Activated CD4-positive, CD25-positive, alpha-beta regulatory T cell (primary cell): ENCODE data around the gene HBS1L.

ENCODE experiments used
- DNase-seq, 4 experiments: peaks; one replicate each; lab custom pipeline; 2025; lab: John Stamatoyannopoulos, UW

HBS1L gene

DNA sequence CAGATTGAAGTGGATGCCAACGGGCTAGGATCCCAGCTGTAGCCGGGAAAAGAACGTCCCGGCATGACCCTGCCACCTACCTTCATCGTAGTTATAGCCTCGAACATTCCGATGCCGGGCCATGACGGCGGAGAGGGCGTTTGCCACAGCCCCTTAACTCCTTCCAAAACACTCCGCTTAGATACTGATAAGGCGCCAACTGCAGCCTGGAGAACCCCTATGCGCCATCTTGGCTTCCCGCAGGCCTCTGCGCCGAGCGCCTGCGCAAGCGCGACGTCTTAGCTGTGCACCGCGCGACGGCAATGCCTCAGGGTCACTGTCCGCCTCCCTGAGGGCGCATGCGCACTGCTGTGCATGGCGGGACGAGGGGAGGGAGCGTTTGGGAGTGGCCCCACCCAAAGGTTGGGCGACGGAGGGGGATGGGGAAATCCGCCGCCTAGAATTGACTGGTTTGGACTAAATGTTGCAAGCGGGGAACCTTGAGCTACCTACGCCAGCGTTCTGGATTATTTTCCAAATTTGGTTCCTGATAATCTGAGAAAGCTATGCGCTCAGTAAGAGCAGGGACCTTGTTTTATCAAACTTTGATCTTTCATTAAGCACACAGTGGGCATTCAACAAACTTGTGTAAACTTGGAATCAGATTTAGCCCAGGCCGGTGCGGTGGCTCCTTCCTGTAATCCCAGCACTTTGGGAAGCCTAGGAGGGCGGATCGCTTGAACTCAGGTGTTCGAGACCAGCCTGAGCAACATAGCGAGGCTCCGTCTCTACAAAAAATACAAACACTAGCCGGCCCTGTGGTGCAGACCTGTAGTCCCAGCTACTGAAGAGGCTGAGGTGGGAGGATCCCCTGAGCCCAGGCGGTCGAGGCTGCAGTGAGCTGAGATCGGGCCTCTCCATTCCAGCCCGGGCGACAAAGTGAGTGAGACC lies at the start of gene HBS1L:
TSS of gene HBS1L (minus strand) at position 254 of the 930 bp plus-strand sequence. CDS start at position 123, 131 bp downstream.
- DNase-seq, result peak; percentile 85 to 93 (median 91)

DNA sequence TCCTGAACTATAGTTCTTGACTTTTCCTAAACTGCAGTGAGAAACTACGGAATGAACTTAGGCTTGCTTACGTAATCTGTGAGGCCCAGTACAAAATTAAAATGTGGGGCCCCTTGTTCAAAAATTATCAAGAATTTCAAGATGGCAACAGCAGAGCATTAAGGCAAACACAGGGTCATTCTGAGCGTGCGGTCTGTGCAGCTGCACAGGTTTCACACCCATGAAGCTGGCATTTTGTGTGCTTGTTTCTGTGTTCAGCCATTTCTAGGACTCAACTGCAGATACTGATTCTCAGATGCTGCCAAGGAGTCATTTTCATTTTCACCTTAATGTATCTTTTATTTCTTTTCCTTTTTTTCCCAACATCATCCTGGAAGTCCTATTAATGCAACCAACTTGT lies 49.6 kb upstream of the HBS1L start:
- no peak for DNase-seq

DNA sequence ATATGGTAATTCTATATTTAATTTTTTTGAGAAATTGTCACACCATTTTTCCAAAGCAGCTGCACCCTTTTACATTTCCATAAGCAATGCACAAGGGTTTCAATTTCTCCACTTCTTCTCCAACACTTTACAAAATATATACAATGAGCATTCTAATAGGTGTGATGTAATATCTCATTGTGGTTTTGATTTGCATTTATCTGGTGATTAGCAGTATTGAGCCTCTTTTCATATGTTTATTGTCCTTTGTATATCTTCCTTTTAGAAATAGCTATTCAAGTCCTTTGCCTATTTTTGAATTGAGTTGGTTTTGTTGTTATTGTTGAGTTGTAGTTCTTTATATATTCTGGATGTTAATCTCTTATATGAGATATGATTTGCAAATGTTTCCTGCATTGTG lies 47.6 kb upstream of the HBS1L start:
- no peak for DNase-seq

DNA sequence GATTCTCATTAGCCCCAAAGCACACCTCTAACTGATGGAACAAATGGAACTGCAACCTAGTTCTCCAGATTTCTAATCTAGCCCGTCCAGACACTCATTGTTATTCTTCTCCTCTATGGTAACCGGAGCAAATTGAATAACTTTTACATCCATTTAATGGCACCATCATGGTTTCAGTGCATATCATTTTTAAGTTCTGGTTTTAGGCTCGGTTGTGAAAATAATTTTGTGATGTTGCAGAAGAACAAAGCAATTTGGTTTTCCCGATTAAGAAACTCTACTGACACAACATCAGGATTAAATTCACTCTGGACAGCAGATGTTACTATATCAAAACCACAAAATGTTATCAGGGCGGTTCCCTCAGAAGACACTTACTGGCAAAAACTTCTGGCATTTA lies 42.5 kb upstream of the HBS1L start:
- DNase-seq, result no peak

DNA sequence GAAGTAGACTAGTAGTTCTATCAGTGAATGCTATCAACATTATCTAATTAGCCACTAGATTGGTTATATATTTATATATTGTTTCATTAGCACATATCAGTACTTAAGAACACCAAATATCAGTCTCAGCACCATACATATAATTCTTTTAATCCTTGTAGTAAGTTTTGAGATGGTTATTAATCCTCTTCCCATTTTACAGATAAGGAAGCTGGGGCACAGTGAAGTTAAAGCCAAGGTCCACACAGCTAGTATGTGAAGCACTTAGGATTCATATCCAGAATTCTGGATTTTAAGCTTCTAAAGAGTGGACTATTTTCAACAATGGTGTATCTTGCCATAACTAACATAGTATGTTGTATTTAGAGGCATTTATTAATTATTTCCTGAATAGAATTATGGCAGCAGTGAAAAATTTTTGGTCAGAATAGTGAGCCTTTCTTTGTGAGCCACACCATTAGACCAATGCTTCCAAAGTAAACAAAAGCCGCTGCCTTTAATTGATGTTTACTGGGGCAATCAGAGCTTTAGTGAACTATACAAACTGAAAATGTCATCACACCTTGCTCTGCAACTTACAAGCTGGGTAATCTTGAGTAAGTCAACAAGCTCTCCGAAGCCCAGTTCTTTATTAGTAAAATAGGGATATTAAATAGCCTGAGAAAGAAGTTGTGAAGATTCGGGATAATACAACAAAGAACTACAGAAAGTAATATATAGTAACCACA lies 41.9 kb upstream of the HBS1L start:
- no peak for DNase-seq

DNA sequence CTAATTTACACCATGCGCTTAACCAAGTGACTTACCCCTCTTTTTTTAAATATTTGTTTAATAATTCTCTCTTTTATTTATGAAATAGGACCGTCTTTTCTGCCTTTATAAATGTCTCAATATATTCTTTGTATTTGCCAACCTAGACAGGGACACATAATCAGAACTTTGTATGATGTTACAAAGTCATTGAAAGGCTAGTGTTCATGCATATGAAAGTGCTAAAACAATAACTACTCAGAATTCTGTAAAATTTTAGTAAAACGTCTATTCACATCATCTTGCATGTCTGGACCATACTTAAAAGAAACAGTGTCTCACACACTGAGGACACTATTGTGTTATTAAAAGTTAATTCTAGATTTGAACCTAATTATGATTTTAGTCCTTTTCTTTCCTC lies 41.1 kb upstream of the HBS1L start:
- no peak for DNase-seq

DNA sequence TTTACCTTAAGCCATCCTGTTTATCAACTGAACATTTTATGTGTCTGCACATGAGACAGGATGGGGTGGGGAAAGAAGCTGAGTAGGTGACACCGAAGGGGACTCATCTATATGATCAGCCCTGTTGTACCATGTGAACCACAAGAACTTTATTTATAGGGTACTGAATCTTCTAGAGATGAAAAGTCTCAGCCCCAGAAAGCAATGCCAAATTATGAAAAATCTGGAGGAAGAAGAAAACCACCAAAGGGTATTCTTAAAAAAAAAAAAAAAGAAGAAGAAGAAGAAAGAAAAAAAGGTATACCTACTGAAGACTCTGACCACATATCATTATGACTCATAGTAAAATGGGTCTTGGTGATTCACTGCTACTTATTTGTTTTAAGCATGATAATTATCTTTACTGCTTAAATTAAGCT lies 39.8 kb upstream of the HBS1L start:
- peak in 1 of 4 experiments; percentile 8 for DNase-seq

DNA sequence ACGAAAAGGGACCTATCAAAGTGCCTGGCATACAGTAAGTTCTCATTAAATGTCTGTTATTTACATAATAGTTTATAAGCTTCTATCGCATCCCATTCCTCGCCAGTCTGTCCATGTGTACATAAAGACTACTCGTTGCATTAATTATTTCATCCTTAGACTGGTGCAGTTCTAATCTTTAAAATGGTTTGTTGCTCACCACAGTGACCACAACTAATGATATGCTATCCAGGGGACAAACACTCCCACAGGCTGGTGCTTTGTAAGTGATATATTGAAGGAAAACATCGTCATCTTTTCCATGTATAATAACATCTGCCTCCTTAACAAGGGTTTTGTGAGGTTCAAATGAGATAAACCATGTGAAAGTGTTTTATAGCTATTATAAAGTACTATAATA lies 39.0 kb upstream of the HBS1L start:
- DNase-seq, result no peak

DNA sequence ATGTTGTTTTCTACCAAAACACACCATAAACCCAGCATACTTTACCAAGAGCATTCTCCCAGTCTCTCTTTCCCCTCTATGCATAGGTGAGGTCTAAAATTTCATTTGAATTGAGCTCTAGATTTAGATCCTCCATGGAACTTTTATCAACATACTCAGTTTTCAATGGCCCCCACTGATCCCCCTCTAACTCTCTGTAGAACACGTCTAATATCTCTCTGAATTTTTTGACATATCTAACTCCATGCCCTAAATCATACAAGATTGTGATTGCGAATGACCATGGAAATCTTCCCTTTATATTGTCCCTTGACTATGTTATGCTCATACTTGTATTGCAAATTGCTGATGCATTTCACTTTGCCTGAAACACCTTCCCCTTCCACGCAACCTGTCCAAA lies 38.1 kb upstream of the HBS1L start:
- DNase-seq, result no peak

DNA sequence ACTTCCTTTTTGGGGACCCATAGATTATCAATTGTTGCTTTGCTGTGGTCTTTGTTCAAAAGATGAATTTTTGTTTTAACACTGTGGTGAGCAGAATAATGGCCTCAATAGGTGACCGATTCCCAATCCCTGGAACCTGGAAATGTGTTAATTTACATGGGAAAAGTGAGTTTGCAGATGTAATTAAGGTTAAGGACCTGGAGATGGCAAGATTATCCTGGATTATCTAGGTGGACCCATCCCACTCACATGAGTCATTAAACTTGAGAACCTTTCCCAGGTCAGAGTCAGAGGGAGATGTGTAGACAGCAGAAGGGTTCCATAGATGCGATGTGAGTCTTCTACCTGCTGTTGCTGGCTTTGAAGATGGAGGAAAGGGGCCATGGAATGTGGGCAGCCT lies 36.2 kb upstream of the HBS1L start:
- no peak for DNase-seq

DNA sequence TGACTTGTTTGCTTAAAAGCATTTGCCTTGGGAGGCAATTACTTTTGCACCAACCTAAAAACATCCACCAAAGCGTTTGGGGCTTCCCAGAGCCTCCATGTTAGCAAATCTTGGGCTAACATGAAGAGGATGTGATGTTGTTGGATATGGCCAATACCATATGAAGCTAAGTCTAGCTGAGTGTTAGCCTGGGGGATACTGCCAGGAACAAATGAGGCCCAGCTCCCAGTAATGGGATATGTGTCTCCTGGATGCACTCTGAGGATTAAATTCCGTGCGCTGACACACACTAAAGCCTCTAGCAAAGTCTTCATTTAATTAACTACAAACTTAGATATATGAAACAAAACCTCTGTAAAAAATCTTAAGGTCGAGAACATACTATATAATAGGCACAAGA lies 35.3 kb upstream of the HBS1L start:
- DNase-seq, result no peak

DNA sequence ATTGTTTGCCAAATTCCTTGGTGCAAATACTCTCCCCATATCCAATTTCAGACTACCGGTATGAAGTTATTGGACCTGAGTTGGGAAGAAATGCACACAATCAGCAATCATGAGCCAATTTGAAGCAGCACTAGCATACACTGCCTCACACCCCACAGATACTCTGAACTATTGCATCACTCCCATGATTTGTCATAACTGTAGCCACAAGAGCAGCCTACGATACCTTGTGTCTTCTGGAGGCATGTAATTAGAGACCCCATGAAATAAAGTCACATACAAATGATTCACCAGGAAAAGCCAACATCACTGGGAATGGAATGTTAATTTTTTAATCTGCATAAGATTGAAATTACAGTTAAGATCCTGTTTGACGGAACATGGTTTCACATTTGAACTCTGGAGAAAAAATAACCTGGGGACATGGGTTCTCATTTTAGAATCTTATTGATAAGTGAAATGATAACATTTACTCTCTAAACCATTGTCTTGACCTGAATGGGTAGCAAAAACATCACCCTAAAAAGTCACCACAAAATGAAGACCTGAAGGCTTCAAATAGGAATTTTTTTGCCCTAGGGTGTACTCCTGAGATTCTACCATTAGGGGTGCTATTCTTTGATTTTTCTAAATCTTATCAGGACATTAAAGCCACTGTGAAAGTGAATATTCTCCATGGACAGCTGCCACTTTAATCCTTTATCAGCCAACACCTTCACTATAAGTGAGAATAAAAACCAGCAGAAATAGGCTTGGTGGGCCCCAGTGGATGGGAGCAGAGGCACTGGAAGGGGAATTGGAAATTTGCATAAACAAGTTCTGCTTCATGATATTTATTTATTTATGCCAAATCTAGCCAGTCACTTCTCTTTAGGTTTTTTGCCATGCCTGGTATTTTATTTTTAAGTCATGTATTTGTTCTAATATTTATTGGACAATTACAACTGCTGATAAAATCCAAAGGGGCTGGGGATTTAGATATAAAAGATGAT lies 34.5 kb upstream of the HBS1L start:
- no peak for DNase-seq

DNA sequence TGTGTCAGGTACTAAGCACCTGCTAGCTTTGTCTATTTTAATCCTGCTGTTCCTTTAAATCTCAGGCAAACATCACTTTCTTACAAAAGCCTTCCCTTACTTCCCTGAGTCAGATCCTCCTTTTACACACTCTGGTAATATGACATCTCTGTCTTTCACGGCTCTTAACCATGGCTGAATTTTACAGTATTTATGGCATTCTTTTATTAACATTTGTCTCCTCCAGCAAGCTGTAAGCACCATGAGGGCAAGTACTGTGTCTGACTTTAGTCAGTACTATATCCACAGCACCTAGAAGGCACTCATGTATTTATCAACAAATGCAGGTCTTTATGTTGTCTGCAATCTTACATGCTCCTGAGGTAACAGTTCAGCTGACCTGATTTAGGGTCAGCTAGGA lies 33.7 kb upstream of the HBS1L start:
- no peak for DNase-seq

DNA sequence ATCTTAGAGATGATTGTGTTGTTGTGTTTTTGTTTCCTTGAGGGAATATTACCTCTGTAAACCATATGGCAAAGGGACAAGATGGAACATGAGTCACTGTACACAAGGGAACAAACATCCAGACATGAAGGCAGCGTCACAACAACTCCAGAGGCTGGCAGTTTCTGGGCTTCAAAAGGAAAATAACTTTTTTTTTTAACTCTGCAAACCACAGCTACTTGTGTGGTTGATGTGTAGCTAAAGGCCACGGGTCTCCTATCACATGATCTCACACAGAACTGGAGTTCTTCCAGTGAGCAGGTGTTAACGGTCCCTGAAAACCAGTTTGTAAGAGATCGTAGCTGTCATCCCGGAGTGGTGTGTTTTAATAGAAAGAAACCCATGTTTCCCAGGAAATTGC lies 33.2 kb upstream of the HBS1L start:
- DNase-seq, result no peak

DNA sequence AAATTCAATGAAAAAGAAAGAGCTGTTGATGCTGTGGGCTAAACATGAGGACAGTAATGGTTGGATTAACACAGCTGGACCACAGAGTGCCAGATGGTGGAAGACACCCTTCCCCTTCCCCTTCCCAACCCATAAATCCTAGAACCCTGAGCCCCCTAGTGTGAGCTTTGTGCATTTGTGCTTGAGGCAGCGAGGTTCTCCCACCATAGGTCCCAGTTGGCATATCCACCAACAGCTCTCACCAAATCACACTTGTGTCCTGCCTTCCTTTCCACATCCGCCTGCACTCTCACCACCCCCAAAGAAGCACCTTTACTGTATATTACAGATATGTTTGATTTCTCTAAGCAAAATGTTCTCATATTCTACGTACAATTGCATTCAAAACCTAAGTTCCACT lies 32.8 kb upstream of the HBS1L start:
- no peak for DNase-seq

DNA sequence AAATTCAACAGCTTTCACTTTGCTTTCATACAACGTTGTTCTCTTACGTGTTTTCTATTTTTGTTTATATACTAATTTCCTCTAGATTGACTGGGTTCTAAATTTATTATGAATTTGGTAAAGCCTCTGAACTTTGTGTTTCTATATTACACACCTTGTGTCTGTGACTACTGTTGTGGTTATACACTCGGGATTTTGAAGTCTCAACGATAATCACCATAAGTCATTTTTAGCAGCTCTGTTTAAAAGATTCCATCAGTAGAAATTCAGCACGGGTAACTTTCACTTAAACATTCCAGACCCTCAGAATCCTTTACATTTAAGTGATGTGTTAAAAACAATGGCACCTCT lies 31.8 kb upstream of the HBS1L start:
- DNase-seq, result no peak

DNA sequence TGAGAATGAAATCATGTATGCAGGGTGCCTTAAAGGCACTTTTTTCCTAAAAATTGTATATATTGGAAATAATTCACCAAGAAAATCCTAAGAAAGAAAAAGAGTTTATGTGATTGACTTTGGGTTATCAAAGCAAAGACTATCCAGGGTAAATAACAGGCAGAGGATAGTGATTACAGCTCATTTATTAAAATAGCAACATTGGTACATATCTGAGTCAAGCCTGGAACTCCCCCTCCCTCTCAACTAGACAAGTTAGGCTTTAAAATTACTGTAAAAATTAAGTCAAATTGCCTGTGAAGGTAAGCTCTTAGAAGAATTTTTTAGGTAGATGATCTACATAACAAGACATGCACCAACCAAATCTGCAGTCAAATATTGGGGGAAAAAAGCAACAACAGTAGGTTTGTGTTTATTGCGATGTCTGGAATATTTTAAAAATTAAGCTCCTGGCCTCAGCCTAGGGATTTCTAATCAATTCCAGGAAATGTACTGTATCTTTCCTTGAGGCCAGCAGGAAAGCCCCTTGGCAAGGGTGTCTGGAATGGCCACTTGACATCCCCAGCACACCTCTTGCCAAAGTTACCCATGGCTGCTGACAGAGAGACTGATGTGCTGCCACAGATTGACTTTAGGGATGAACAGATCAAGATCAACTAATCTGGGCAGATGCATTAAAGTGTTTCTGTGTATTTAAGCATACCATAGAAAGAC lies 31.2 kb upstream of the HBS1L start:
- DNase-seq, result no peak

DNA sequence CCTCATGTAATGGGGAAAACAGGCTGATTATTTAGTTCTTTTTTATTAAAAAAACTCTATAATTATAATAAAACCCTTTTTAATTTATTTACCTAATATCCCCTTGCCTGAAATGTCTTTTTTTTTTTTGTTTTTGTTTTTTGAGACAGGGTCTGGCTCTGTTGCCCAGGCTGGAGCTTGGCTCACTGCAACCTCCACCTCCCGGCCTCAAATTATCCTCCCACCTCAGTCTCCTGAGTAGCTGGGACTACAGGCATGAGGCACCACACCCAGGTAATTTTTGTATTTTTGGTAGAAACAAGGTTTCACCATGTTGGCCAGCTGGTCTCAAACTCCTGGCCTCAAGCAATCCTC lies 30.3 kb upstream of the HBS1L start:
- DNase-seq, result no peak

DNA sequence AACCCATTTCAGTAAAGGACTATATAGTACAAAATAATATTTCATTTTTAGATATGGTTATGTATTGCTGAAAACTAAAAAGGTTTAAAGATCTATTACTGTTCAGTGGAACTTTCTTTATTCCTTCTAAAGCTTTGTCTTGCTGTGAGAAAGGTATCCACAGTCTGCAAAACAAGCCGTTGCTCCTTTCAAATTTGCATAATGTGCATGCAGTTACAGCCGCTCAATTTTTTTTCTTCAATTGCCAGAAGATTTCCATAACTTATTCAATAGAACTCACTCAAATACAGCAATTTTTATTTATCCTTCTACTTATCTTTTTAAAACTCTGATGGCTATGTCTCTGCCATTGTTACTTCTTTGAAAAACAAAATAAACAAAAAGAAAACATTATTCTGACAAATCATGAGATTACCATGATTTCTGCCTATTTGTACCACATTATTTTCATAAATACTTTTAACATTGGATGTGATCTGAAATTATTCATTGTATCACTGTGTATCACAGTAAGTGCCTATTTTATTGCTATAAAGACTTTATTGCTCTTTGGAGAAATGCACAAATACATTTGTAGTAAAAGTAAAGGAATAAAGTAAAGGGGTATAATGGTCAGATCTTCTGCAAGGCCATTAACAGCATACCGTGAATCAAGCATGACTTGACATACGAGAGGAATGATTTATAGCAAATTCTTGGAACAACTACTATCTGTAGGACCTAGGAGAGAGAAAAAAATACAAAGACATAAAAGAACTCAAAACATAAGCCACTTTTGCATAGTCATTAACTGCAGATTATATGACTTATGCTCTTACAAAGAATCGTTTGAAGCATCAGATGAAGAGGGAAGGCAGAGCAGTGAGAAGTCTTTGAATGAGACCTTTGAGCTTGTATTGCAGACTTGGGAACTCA lies 29.6 kb upstream of the HBS1L start:
- no peak for DNase-seq

DNA sequence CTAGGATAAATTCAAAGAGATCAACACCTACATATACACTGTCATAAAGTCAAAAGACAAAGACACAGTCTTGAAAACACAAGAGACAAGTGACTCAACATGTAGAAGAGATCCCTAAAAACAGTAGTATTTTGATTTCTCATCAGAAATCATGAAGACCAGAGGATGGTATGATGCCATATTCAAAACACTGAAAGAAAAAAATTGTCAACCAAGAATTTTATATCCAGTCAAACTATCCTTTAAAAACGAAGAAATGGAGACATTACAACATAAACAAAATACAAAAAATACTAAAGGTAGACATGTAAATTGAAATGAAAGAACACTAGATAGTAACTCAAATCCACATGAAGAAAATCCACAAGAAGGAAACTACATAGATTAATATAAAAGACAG lies 27.3 kb upstream of the HBS1L start:
- DNase-seq, result no peak

DNA sequence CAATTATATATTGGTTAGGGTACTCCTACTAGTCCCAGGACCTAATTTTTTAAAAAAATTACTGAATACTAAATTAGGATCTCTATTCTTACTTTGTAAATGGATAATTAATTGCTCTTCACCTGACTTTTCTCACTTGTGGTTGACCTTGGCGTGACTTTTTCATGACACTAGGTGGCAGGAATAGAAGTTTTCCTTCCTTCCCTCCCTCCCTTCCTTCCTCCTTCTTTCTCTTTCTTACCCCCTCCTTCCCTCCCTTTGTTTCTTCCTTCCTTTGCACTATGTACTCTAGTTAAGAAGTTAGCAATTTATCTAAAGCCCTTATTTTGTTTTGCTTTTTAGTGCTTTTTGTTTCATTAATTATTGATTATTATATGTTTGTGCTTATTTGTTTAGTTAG lies 20.4 kb upstream of the HBS1L start:
- no peak for DNase-seq
